Large intestine (tissue), 3 donors: ENCODE results near the gene KDM4C. TPM values are rescaled to one million over a fixed set of nuclear protein-coding genes. Genes with fewer than 3 reads are reported as not detected.
A peak's percentile ranks its signal among the peaks of the same experiment; 100 is the strongest.

Source experiments
- DNase-seq, 2 donors: peaks; one replicate each; pipeline versions ENCODE4 v3.0.0 to v3.0.0-alpha.2; 2013
- H3K27ac ChIP-seq: one replicate; pipeline ENCODE4 v1.5.1; 2013; ENCODE audit warnings: low read length
- H3K27me3 ChIP-seq: 2 replicates; pipeline ENCODE4 v1.6.1; 2013; ENCODE audit warnings: low read length; ENCODE audit not compliant: control insufficient read depth, insufficient read depth
- H3K36me3 ChIP-seq: 2 replicates; pipeline ENCODE4 v1.6.1; 2013; ENCODE audit warnings: low read length; ENCODE audit not compliant: control insufficient read depth, insufficient read depth
- H3K4me1 ChIP-seq: one replicate; pipeline ENCODE4 v1.6.1; 2013; ENCODE audit warnings: low read length; ENCODE audit not compliant: control insufficient read depth, insufficient read depth
- H3K4me3 ChIP-seq: one replicate; pipeline ENCODE4 v1.5.1; 2013; ENCODE audit warnings: low read length
- H3K9me3 ChIP-seq: one replicate; pipeline ENCODE4 v1.6.1; 2013; ENCODE audit warnings: mild to moderate bottlenecking, low read depth, low read length, moderate library complexity; ENCODE audit not compliant: control insufficient read depth
- WGBS: methylation state at CpG from one replicate; pipeline ENCODE4 v1.1.5; 2013; ENCODE audit warnings: low lambda C conversion rate; ENCODE audit not compliant: insufficient coverage; 5-methylcytosine and 5-hydroxymethylcytosine counted together
- polyA plus RNA-seq: library from polyadenylated mRNA; unstranded; fragments of 120-200 nt; gene quantifications from one replicate; pipeline ENCODE4 v1.2.1, GENCODE V29; 2013

Gene KDM4C
- polyA plus RNA-seq, 1 donor: 27.2 TPM

GRCh38 chr9:6959270-6960000, 201.7 kb downstream of the KDM4C start:
- H3K27me3 ChIP-seq: no peaks in the 10 kb centered on the region
- H3K27ac ChIP-seq: no peak overlapping the region
- H3K4me3 ChIP-seq: no peak overlapping the region
- peaks cover 5% of the 10 kb centered on the region for H3K4me1 ChIP-seq
- H3K36me3 ChIP-seq: no peaks in the 10 kb centered on the region
- WGBS: no CpG with 5 or more reads among the region's 5 CpGs
- no peaks in the 10 kb centered on the region for H3K9me3 ChIP-seq
- DNase-seq: peak; percentile 25 to 69

GRCh38 chr9:6960777-6961176, 203.0 kb downstream of the KDM4C start:
- Histone ChIP-seq H3K4me3 (no peak overlapping the region), H3K36me3 (no peaks in the 10 kb centered on the region), H3K4me1 (peaks cover 5% of the 10 kb centered on the region), H3K9me3 (no peaks in the 10 kb centered on the region), H3K27me3 (no peaks in the 10 kb centered on the region), H3K27ac (no peak overlapping the region)
- no peak for DNase-seq
- WGBS: 100% methylated on average over 1 of the region's 3 CpGs

GRCh38 chr9:6961845-6962522, 204.2 kb downstream of the KDM4C start:
- Histone ChIP-seq H3K27ac (no peak overlapping the region), H3K36me3 (no peaks in the 10 kb centered on the region), H3K9me3 (no peaks in the 10 kb centered on the region), H3K27me3 (no peaks in the 10 kb centered on the region), H3K4me3 (no peak overlapping the region), H3K4me1 (peaks cover 5% of the 10 kb centered on the region)
- DNase-seq: no peak
- WGBS: no CpG with 5 or more reads among the region's 5 CpGs

- Histone ChIP-seq H3K4me1 (peaks cover 3% of the 10 kb centered on the region), H3K4me3 (no peak overlapping the region), H3K27ac (no peak overlapping the region), H3K9me3 (no peaks in the 10 kb centered on the region), H3K27me3 (no peaks in the 10 kb centered on the region), H3K36me3 (no peaks in the 10 kb centered on the region)
- WGBS: no CpG with 5 or more reads among the region's 1 CpG
- no peak for DNase-seq
These were observed 207.8 kb downstream of the KDM4C start for GRCh38 chr9:6965566-6965965.

- Histone ChIP-seq H3K36me3 (no peaks in the 10 kb centered on the region), H3K27ac (no peak overlapping the region), H3K27me3 (no peaks in the 10 kb centered on the region), H3K9me3 (no peaks in the 10 kb centered on the region), H3K4me3 (no peak overlapping the region), H3K4me1 (peaks cover 3% of the 10 kb centered on the region)
- 60% methylated on average over 2 of the region's 3 CpGs for WGBS
- peak; percentile 19 to 44 for DNase-seq
These were observed 210.5 kb downstream of the KDM4C start for GRCh38 chr9:6968271-6968670.

- no peak overlapping the region for H3K4me3 ChIP-seq
- no peaks in the 10 kb centered on the region for H3K27me3 ChIP-seq
- peaks cover 3% of the 10 kb centered on the region for H3K4me1 ChIP-seq
- no peaks in the 10 kb centered on the region for H3K9me3 ChIP-seq
- no peak for DNase-seq
- H3K27ac ChIP-seq: no peak overlapping the region
- no CpG with 5 or more reads among the region's 3 CpGs for WGBS
- no peaks in the 10 kb centered on the region for H3K36me3 ChIP-seq
These were observed 212.0 kb downstream of the KDM4C start for GRCh38 chr9:6969805-6970204.

GRCh38 chr9:6973089-6973488, 215.3 kb downstream of the KDM4C start:
- Histone ChIP-seq H3K27me3 (no peaks in the 10 kb centered on the region), H3K4me3 (no peak overlapping the region), H3K27ac (no peak overlapping the region), H3K4me1 (peaks cover under 1% of the 10 kb centered on the region), H3K9me3 (no peaks in the 10 kb centered on the region), H3K36me3 (no peaks in the 10 kb centered on the region)
- no peak for DNase-seq
- 83% methylated on average over 1 of the region's 2 CpGs for WGBS

- no peaks in the 10 kb centered on the region for H3K27me3 ChIP-seq
- H3K27ac ChIP-seq: no peak overlapping the region
- WGBS: 100% methylated on average over 1 of the region's 2 CpGs
- H3K9me3 ChIP-seq: no peaks in the 10 kb centered on the region
- no peak for DNase-seq
- no peak overlapping the region for H3K4me3 ChIP-seq
- H3K36me3 ChIP-seq: no peaks in the 10 kb centered on the region
- H3K4me1 ChIP-seq: no peaks in the 10 kb centered on the region
These were observed 216.0 kb downstream of the KDM4C start for GRCh38 chr9:6973762-6974161.

GRCh38 chr9:6975198-6975597, 217.4 kb downstream of the KDM4C start:
- H3K4me3 ChIP-seq: no peak overlapping the region
- H3K27ac ChIP-seq: no peak overlapping the region
- H3K4me1 ChIP-seq: no peaks in the 10 kb centered on the region
- WGBS: no CpG with 5 or more reads among the region's 2 CpGs
- no peaks in the 10 kb centered on the region for H3K36me3 ChIP-seq
- no peak for DNase-seq
- H3K9me3 ChIP-seq: no peaks in the 10 kb centered on the region
- no peaks in the 10 kb centered on the region for H3K27me3 ChIP-seq

GRCh38 chr9:6977761-6978160, 220.0 kb downstream of the KDM4C start:
- Histone ChIP-seq H3K4me3 (no peak overlapping the region), H3K9me3 (no peaks in the 10 kb centered on the region), H3K27me3 (no peaks in the 10 kb centered on the region), H3K4me1 (no peaks in the 10 kb centered on the region), H3K27ac (no peak overlapping the region), H3K36me3 (peaks cover 4% of the 10 kb centered on the region)
- DNase-seq: no peak
- no CpG with 5 or more reads among the region's 1 CpG for WGBS

- H3K27me3 ChIP-seq: no peaks in the 10 kb centered on the region
- H3K27ac ChIP-seq: no peak overlapping the region
- no CpG with 5 or more reads among the region's 2 CpGs for WGBS
- no peaks in the 10 kb centered on the region for H3K9me3 ChIP-seq
- no peaks in the 10 kb centered on the region for H3K4me1 ChIP-seq
- H3K36me3 ChIP-seq: peaks cover 6% of the 10 kb centered on the region
- no peak for DNase-seq
- no peak overlapping the region for H3K4me3 ChIP-seq
These were observed 220.8 kb downstream of the KDM4C start for GRCh38 chr9:6978591-6978990.
